GDM1 (cell line): ENCODE measurements around the gene ACOD1.
"Not testable (repeated sequence)": the region's sequence is repeated elsewhere in the genome, so short reads cannot be mapped to it uniquely, and the experiment has no call there.

Experiments used
- DNase-seq: peaks from one replicate; lab custom pipeline; 2025; lab: John Stamatoyannopoulos, UW

ACOD1 gene

GRCh38 chr13:76954538-76954937 lies 6.2 kb downstream of the ACOD1 start:
- DNase-seq: no peak

- no peak for DNase-seq
Measured at GRCh38 chr13:76955193-76955592, 6.9 kb downstream of the ACOD1 start.

- DNase-seq: no peak
Measured at GRCh38 chr13:76955661-76956060, 7.3 kb downstream of the ACOD1 start.

- no peak for DNase-seq
Measured at GRCh38 chr13:76958841-76959432, 10.6 kb downstream of the ACOD1 start.

- not testable (repeated sequence) for DNase-seq
Measured at GRCh38 chr13:76959734-76960133, 11.4 kb downstream of the ACOD1 start.

- DNase-seq: no peak
Measured at GRCh38 chr13:76965759-76966421, 17.6 kb downstream of the ACOD1 start.

GRCh38 chr13:76967031-76967430 lies 18.7 kb downstream of the ACOD1 start:
- DNase-seq: no peak

GRCh38 chr13:76968041-76968440 lies 19.7 kb downstream of the ACOD1 start:
- no peak for DNase-seq

- DNase-seq: no peak
Measured at GRCh38 chr13:76969488-76970365, 21.4 kb downstream of the ACOD1 start.

GRCh38 chr13:76971215-76971614 lies 22.9 kb downstream of the ACOD1 start:
- no peak for DNase-seq

GRCh38 chr13:76971851-76972829 lies 23.8 kb downstream of the ACOD1 start:
- no peak for DNase-seq

GRCh38 chr13:76973920-76974617 lies 25.8 kb downstream of the ACOD1 start:
- DNase-seq: no peak

GRCh38 chr13:76974618-76974975 lies 26.3 kb downstream of the ACOD1 start:
- DNase-seq: no peak

GRCh38 chr13:76975863-76976262 lies 27.6 kb downstream of the ACOD1 start:
- no peak for DNase-seq

- DNase-seq: no peak
Measured at GRCh38 chr13:76976490-76976889, 28.2 kb downstream of the ACOD1 start.

GRCh38 chr13:76976929-76977328 lies 28.6 kb downstream of the ACOD1 start:
- no peak for DNase-seq

- DNase-seq: peak; percentile 70
Measured at GRCh38 chr13:76980075-76980718, 31.9 kb downstream of the ACOD1 start.

GRCh38 chr13:76982061-76982460 lies 33.8 kb downstream of the ACOD1 start:
- no peak for DNase-seq

- DNase-seq: no peak
Measured at GRCh38 chr13:76983676-76984075, 35.4 kb downstream of the ACOD1 start.

- DNase-seq: no peak
Measured at GRCh38 chr13:76991432-76991795, 43.1 kb downstream of the ACOD1 start.
